Amygdala (tissue), 56 donors: ENCODE measurements around the gene SRCAP.
A peak's percentile ranks its signal among the peaks of the same experiment; 100 is the strongest.
"Not testable (repeated sequence)": the region's sequence is repeated elsewhere in the genome, so short reads cannot be mapped to it uniquely, and the experiment has no call there.

Experiments used
- DNase-seq, 56 donors: peaks; one replicate each; lab custom pipeline; 2025; lab: John Stamatoyannopoulos, UW

The SRCAP gene

GRCh38 chr16:30697264-30698138 is 1.5 kb upstream of the SRCAP start:
- peak in 26 of 56 donors; percentile 88 to 99 (median 97) for DNase-seq

GRCh38 chr16:30698139-30698815 is 694 bp upstream of the SRCAP start:
- DNase-seq, result peak in 55 of 56 donors; percentile 62 to 99 (median 90)

- DNase-seq, result no peak
Measured at GRCh38 chr16:30699615-30700099, 686 bp downstream of the SRCAP start.

GRCh38 chr16:30700491-30700890 is 1.5 kb downstream of the SRCAP start:
- DNase-seq, result peak in 2 of 56 donors; percentile 2 to 10

DNA sequence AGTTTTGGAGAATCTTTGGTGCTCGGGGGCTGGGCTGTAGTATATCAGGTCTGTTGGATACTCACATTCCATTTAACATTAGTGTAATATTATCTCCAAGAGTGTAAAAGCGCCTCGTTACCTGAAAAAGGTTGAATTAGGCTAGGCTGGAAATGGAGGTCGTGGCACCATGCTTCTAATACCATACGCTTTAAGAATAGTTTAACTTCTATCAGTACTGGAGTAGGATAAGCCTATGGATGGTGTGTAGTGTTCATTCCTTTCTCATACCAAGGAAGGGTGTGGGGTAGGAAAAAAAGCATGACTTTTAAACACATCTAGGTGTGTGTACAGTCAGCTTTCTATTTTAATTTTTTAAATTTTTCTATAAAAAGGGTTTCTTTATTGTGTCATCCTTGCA is 2.0 kb downstream of the SRCAP start:
- DNase-seq, result no peak

DNA sequence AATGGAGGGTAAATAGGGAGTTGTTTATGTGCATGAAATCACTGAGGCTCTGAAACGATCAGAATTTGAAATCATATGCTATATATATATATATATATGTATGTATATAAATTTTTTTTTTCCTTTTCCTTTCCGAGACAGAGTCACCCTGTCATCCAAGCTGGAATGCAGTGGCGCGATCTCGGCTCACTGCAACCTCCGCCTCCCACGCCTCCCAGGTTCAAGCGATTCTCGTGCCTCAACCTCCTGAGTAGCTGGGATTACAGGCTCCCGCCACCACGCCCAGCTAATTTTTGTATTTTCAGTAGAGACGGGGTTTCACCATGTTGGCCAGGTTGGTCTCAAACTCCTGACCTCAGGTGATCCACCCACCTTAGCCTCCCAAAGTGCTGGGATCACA is 4.1 kb downstream of the SRCAP start:
- DNase-seq, result not testable (repeated sequence)

DNA sequence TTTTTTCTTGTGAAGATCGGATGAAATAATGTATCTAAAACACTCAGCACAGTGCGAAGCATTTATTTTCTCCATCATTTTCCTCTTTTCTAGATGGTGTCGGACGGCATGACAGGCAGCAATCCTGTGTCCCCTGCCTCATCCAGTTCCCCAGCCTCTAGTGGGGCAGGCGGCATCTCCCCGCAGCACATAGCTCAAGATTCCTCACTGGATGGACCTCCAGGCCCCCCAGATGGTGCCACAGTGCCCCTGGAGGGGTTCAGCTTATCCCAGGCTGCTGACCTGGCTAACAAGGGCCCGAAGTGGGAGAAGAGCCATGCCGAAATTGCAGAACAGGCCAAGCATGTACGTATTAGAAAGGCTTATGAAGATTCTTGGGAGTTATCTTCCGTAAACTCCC is 5.0 kb downstream of the SRCAP start:
- no peak for DNase-seq

DNA sequence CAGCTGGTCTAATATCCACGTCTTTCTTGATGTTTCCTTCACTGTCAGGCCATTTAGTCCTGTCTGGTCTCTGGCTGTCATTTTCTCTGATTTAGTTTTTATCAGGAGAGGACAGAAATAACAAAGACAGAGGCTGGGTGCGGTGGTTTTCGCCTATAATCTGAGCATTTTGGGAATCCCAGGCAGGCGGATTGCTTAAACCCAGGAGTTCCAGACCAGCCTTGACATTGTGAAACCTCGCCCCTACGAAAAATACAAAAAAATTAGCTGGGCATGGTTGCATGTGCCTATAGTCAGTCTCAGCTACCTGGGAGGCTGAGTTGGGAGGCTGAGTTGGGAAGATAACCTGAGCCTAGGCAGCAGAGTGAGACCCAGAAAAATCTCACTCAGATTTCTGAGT is 7.1 kb downstream of the SRCAP start:
- no peak for DNase-seq

- no peak for DNase-seq
Measured at GRCh38 chr16:30710971-30711370, 12.0 kb downstream of the SRCAP start.

DNA sequence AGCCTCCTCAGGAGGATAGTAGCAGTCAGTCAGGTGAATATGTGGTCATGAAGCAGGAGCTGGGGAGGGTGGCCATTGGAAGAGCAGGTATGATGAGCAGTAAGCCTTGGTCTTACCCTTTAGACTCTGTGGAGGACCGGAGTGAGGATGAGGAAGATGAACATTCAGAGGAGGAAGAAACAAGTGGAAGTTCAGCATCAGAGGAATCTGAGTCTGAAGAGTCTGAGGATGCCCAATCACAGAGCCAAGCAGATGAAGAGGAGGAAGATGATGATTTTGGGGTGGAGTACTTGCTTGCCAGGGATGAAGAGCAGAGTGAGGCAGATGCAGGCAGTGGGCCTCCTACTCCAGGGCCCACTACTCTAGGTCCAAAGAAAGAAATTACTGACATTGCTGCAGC is 12.7 kb downstream of the SRCAP start:
- DNase-seq, result no peak

- DNase-seq, result no peak
Measured at GRCh38 chr16:30715750-30716445, 16.9 kb downstream of the SRCAP start.

- no peak for DNase-seq
Measured at GRCh38 chr16:30720086-30720485, 21.1 kb downstream of the SRCAP start.

DNA sequence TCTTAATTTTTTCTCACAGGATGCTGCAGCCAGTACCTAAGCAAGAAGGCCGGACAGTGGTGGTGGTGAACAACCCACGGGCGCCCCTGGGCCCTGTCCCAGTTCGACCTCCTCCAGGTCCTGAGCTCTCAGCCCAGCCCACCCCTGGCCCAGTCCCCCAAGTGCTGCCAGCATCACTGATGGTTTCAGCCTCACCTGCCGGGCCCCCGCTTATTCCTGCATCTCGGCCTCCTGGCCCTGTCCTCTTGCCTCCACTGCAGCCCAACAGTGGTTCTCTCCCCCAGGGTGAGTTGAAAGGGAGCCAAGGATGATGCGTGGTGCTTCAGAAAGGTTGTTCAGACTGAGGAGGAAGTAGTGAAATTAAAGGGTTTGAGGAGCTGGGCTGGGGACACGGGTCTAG is 21.7 kb downstream of the SRCAP start:
- no peak for DNase-seq

DNA sequence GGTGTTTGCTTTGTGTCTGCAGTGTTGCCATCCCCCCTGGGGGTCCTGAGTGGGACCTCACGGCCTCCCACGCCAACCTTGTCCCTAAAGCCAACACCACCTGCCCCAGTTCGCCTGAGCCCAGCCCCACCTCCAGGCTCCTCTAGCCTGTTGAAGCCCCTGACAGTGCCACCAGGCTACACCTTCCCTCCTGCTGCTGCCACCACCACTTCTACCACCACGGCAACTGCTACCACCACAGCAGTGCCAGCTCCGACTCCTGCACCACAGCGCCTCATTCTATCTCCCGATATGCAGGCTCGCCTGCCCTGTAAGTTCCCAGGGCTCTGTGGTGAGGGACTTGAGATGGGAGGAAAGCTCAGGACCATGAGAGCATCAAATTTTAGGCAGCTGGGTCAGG is 22.2 kb downstream of the SRCAP start:
- no peak for DNase-seq

DNA sequence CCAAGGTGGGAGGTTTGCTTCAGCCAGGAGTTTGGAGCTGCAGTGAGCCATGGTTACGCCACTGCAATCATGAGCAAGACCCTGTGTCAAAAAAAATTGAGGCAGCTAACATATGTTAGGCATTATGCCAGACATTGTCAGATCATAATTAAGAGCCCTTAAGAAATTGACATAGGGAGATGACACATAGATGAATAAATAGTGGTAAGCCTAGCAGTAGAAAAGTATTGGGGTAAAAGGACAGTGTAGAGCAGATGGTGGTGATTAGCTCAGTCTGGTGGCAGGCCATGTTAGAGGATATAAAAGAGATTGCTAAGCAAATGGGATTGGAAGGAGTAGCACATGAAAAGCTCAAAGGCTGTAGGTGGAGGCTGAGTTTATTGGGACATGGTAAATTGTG is 22.6 kb downstream of the SRCAP start:
- DNase-seq, result no peak

DNA sequence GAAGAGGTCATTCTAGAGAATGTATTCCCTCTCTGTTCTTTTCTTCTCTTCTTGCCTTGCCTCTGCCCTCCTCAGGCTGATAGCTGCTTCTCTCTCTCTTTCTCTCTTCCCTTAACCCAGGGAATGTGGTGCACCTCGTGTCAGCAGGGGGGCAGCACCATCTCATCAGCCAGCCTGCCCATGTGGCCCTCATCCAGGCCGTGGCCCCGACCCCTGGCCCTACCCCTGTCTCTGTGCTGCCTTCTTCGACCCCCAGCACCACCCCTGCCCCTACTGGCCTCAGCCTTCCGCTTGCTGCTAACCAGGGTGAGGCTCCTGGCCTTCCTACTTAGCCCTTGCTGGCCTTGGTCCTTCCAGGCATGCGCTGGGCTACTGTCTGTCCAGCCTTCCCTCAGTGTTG is 23.5 kb downstream of the SRCAP start:
- no peak for DNase-seq

- DNase-seq, result no peak
Measured at GRCh38 chr16:30722916-30723315, 23.9 kb downstream of the SRCAP start.

- no peak for DNase-seq
Measured at GRCh38 chr16:30723725-30724355, 24.9 kb downstream of the SRCAP start.

- peak in 3 of 56 donors; percentile 9 to 48 (median 41) for DNase-seq
Measured at GRCh38 chr16:30724641-30725417, 25.9 kb downstream of the SRCAP start.

DNA sequence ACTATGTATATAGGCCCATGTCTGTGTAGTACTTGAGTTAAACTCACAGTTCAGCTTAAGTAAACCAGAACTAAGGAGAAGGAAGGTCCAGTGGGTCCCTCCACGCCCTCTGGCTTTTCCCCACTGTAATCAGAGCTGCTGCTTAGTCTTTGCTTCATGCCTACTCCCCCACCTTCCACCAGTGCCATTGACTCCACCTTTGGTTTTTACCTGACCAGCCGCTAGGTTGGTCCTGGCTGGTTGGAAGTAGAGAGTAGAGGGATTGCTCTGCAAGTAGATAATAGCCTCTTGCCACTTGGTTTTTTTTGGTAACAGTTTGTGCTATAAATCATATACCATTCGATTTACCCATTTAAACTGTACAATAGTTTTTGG is 26.4 kb downstream of the SRCAP start:
- DNase-seq, result no peak
